HepG2 (cell line): Measurements from ENCODE around the gene PNLDC1. TPM values are rescaled to one million over a fixed set of nuclear protein-coding genes. Genes with fewer than 3 reads are reported as not detected.
A peak's percentile ranks its signal among the peaks of the same experiment; 100 is the strongest.

Experiments
- ATAC-seq: fragments of 200-7000 bp; cut with Tn5 transposase; 3 replicates; pipeline ENCODE4 v1.9.1; 2020; ENCODE audit warnings: mild to moderate bottlenecking, moderate library complexity
- BruUV-seq: library from RNA; stranded (reverse); fragments of 400-500 nt; replicated peaks from 2 replicates; lab custom pipeline; 2021; lab: Mats Ljungman, UMichigan
- CTCF ChIA-PET: fragments of 300-600 bp; formaldehyde crosslinking; extraction: SDS; loops from one replicate; lab custom pipeline; 2021; ENCODE audit warnings: low total read pairs, inconsistent platforms, low intra/inter-chr PET ratio; lab: Yijun Ruan, JAX
- POLR2A ChIA-PET: fragments of 350-600 bp; sonication (Branson Sonifier 250); formaldehyde crosslinking; loops from one replicate; lab custom pipeline; 2020; ENCODE audit warnings: antibody characterized with exemption, inconsistent platforms; lab: Yijun Ruan, JAX
- DNase-seq: peaks from one replicate; pipeline ENCODE4 v3.0.0-alpha.2; 2015; ENCODE audit warnings: low spot score
- FAIRE-seq: peaks from 3 replicates; lab custom pipeline; 2011; peaks lifted over from hg19 to GRCh38; lab: Jason Lieb, UNC
- H2AFZ ChIP-seq: one replicate; pipeline ENCODE4 v1.6.1; 2011; ENCODE audit warnings: low read length, inconsistent platforms
- H3K27ac ChIP-seq: fragments of 300-600 bp; 3 replicates; pipeline ENCODE4 v1.8.0; 2011; ENCODE audit warnings: mixed run types, mild to moderate bottlenecking, mixed read lengths, low read length, inconsistent platforms; ENCODE audit not compliant: insufficient read depth; ENCODE audit errors: extremely low read length
- H3K27me3 ChIP-seq, 2 experiments: fragments of 200-600 bp in 1 of 2; 2 replicates in 1 of 2; 3 replicates in 1 of 2; pipeline versions ENCODE4 v1.6.0 to v1.8.0; 2011; ENCODE audit warnings: low read length in 2 of 2, mild to moderate bottlenecking in 2 of 2, moderate library complexity in 2 of 2, inconsistent platforms in 1 of 2; ENCODE audit not compliant: insufficient read depth in 2 of 2, control insufficient read depth in 1 of 2
- H3K36me3 ChIP-seq, 2 experiments: fragments of 200-600 bp in 1 of 2; replicated peaks in 1 of 2; 2 replicates in 1 of 2; 3 replicates in 1 of 2; pipeline versions ENCODE4 v1.5.1 to v1.8.0; 2011; ENCODE audit warnings: low read length in 2 of 2, inconsistent platforms in 1 of 2; ENCODE audit not compliant: insufficient read depth in 2 of 2, control insufficient read depth in 1 of 2
- H3K4me1 ChIP-seq: 2 replicates; pipeline ENCODE4 v1.5.1; 2012; ENCODE audit warnings: low read length, inconsistent platforms; ENCODE audit not compliant: insufficient read depth
- H3K4me2 ChIP-seq: 2 replicates; pipeline ENCODE4 v1.6.0; 2011; ENCODE audit warnings: low read depth, low read length, inconsistent platforms
- H3K4me3 ChIP-seq, 3 experiments: fragments of 200-600 bp in 1 of 3; sonication (generic), shearing (Covaris generic) in 1 of 3; replicated peaks in 1 of 3; 2 replicates each; pipeline ENCODE4 v1.5.1; 2011 to 2016; ENCODE audit warnings: low read length in 3 of 3, inconsistent platforms in 2 of 3, low read depth in 2 of 3, mild to moderate bottlenecking in 2 of 3, control low read depth in 1 of 3, mixed read lengths in 1 of 3; ENCODE audit not compliant: insufficient read depth in 1 of 3
- H3K79me2 ChIP-seq: one replicate; pipeline ENCODE4 v1.6.1; 2011; ENCODE audit warnings: low read length, inconsistent platforms; ENCODE audit not compliant: insufficient read depth
- H3K9ac ChIP-seq: 2 replicates; pipeline ENCODE4 v1.6.0; 2011; ENCODE audit warnings: mild to moderate bottlenecking, low read depth, low read length, inconsistent platforms; ENCODE audit not compliant: insufficient read depth
- H3K9me3 ChIP-seq: 2 replicates; pipeline ENCODE4 v1.5.1; 2012; ENCODE audit warnings: mild to moderate bottlenecking, low read length
- H4K20me1 ChIP-seq: 2 replicates; pipeline ENCODE4 v1.6.0; 2011; ENCODE audit warnings: inconsistent platforms, mild to moderate bottlenecking, low read length, moderate library complexity; ENCODE audit not compliant: insufficient read depth
- FOXJ3 ChIP-seq: sonication (generic); formaldehyde crosslinking; IDR thresholded peaks from 2 replicates; pipeline ENCODE4 v1.4.0; 2020; ENCODE audit warnings: missing genetic modification reagents, mild to moderate bottlenecking, borderline replicate concordance
- NR1H2 ChIP-seq: sonication (generic); formaldehyde crosslinking; IDR thresholded peaks from 2 replicates; pipeline ENCODE4 v1.8.1; 2022; ENCODE audit warnings: low read depth, missing genetic modification reagents, borderline replicate concordance
- NR2F6 ChIP-seq, 2 experiments: IDR thresholded peaks; 2 replicates each; pipeline ENCODE4 v1.6.1; 2016; ENCODE audit warnings: antibody characterized with exemption in 1 of 2, mild to moderate bottlenecking in 1 of 2
- SP4 ChIP-seq: sonication (generic); formaldehyde crosslinking; IDR thresholded peaks from 2 replicates; pipeline ENCODE4 v1.8.1; 2023; ENCODE audit warnings: mild to moderate bottlenecking, missing genetic modification reagents
- TEAD3 ChIP-seq: optimal IDR thresholded peaks from 2 replicates; pipeline ENCODE3; 2016; ENCODE audit warnings: borderline replicate concordance
- ZMYM4 ChIP-seq: sonication (generic); formaldehyde crosslinking; IDR thresholded peaks from 2 replicates; pipeline ENCODE4 v1.8.1; 2023; ENCODE audit warnings: mild to moderate bottlenecking, missing genetic modification reagents
- WGBS: methylation state at CpG from one replicate; pipeline ENCODE4 v1.1.6; 2017; ENCODE audit warnings: low lambda C conversion rate; 5-methylcytosine and 5-hydroxymethylcytosine counted together
- in situ Hi-C: cut with HindIII; loops from 2 replicates; pipeline ENCODE4 v1.10.0; 2017; ENCODE audit warnings: low pct_unique_long_range_greater_than_20kb; ENCODE audit not compliant: extremely low pct_ligation_motif_present
- intact Hi-C: fragments of 100-400 bp; cut with micrococcal nuclease; formaldehyde crosslinking; loops from one replicate; pipeline ENCODE4 v1.10.0; 2022; ENCODE audit not compliant: unreplicated experiment
- polyA plus RNA-seq, 8 experiments: library from polyadenylated mRNA; depleted of rRNA in 3 of 8; stranded (reverse) in 7 of 8; unstranded in 1 of 8; fragments of >200 nt; fragmentation: Illumina TruSeq in 4 of 8; extraction: Trizol in 4 of 8; gene quantifications; 2 replicates each; pipeline versions ENCODE4 v1.2.1 to v1.2.3, GENCODE V29; 2011 to 2016; ENCODE audit warnings: low read depth in 4 of 8, missing spikeins in 1 of 8, mixed read lengths in 1 of 8; ENCODE audit not compliant: insufficient read depth in 1 of 8
- total RNA-seq, 5 experiments: library from RNA; depleted of rRNA; stranded (reverse); fragments of >200 nt; fragmentation: Illumina TruSeq; extraction: Trizol; gene quantifications; 2 replicates each; pipeline ENCODE4 v1.2.3, GENCODE V29; 2016; ENCODE audit warnings: low read depth in 1 of 5
- TF ChIP-seq, protein P1 (sequence below): sonication (generic); formaldehyde crosslinking; IDR thresholded peaks from 2 replicates; pipeline ENCODE4 v1.4.0; 2020; ENCODE audit warnings: missing genetic modification reagents; ENCODE audit errors: not compliant biosample characterization

Gene PNLDC1
- total and polyA plus RNA-seq, 2 of the 13 experiments (the other 11 are each of a cell fraction or from before 2014, with no cell fraction given), result not detected

DNA sequence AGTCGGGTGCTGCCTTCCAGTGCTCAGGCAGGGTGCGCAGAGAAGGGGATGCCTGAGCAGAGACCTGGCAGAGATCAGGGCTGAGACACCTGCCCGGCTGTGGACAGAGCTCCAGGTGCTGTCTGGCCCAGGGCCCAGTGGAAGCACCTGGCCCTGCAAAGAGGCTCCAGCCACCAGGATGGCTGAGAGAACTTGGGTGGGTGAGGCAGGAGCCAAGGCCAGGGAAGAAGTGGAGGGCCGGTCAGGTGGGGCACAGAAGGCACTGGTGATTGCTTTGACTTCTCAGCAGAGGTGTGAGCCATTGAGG is 31.2 kb downstream of the PNLDC1 start:
- Histone ChIP-seq H3K4me3 (no peak overlapping the region), H3K9me3 (no peaks in the 10 kb centered on the region), H3K27ac (no peak overlapping the region), H4K20me1 (no peaks in the 10 kb centered on the region), H2AFZ (no peak overlapping the region), H3K4me2 (no peak overlapping the region), H3K4me1 (no peaks in the 10 kb centered on the region), H3K27me3 (peaks cover 4 to 51% of the 10 kb centered on the region in 2 experiments; a peak in 3 of 5 replicates), H3K79me2 (no peaks in the 10 kb centered on the region), H3K36me3 (no peaks in the 10 kb centered on the region), H3K9ac (no peak overlapping the region)
- ATAC-seq (no peak), DNase-seq (no peak), FAIRE-seq (no peak)
- in situ Hi-C loops (no loop called here), intact Hi-C loops (no loop called here)
- ChIA-PET CTCF (no interaction called here), POLR2A (no interaction called here)
- no TSS peak for BruUV-seq
- 36% methylated on average over 4 of the region's 4 CpGs for WGBS
- no peak for TF ChIP-seq FOXJ3
- TF ChIP-seq NR1H2 (CRISPR knock-in tag), result no peak
- no peak for TF ChIP-seq SP4
- TF ChIP-seq, protein P1, sequence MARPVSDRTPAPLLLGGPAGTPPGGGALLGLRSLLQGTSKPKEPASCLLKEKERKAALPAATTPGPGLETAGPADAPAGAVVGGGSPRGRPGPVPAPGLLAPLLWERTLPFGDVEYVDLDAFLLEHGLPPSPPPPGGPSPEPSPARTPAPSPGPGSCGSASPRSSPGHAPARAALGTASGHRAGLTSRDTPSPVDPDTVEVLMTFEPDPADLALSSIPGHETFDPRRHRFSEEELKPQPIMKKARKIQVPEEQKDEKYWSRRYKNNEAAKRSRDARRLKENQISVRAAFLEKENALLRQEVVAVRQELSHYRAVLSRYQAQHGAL (CRISPR knock-in tag), result no peak

DNA sequence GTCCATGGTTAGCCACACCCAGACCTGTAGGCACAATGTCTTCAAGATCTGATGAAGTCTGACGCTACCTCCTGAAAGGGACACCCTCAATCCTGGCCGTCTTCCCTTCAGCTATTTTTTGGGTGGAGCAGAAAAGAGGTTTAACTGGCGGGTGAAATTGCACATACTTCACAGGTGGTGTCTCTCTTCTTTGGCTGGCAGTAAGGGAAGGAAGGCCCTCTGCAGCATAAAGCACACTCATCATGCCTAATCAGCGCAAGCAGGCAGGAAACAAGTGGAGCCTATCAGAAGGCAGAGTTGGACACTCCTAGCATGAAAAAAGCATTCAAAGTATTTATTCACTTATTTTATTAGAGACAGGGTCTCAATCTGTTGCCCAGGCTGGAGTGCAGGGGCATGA is 32.9 kb downstream of the PNLDC1 start:
- Histone ChIP-seq H3K4me1 (no peaks in the 10 kb centered on the region), H3K79me2 (no peaks in the 10 kb centered on the region), H3K36me3 (no peaks in the 10 kb centered on the region), H4K20me1 (no peaks in the 10 kb centered on the region), H3K9me3 (no peaks in the 10 kb centered on the region), H2AFZ (no peak overlapping the region), H3K4me3 (no peak overlapping the region), H3K4me2 (no peak overlapping the region), H3K27ac (no peak overlapping the region), H3K9ac (no peak overlapping the region), H3K27me3 (peaks cover 6 to 57% of the 10 kb centered on the region in 2 experiments; a peak in 3 of 5 replicates)
- no TSS peak for BruUV-seq
- TF ChIP-seq NR2F6 (IDR thresholded peaks at IDR 0.05) (no peak), NR2F6 (CRISPR knock-in tag; IDR thresholded peaks at IDR 0.05) (no peak), ZMYM4 (CRISPR knock-in tag) (no peak), TEAD3 (CRISPR knock-in tag) (peak; percentile 28)
- ATAC-seq (0 out of 3 replicates have a peak, but pooled peaks have one; percentile 18), FAIRE-seq (no peak), DNase-seq (no peak)
- in situ Hi-C loops, result no loop called here
- 34% methylated on average over 4 of the region's 4 CpGs for WGBS
- ChIA-PET POLR2A (no interaction called here), CTCF (no interaction called here)
- intact Hi-C loops, result no loop called here
